BE2C (cell line): ENCODE measurements around the gene CPEB2.

Source experiments
- DNase-seq: peaks from one replicate; pipeline ENCODE4 v3.0.0-alpha.2; 2020
- H3K27me3 ChIP-seq: fragments of 250-450 bp; sonication (Bioruptor Pico); 2 replicates; pipeline ENCODE4 v1.5.1; 2020; ENCODE audit warnings: mild to moderate bottlenecking
- H3K36me3 ChIP-seq: fragments of 250-450 bp; sonication (Bioruptor Pico); 2 replicates; pipeline ENCODE4 v1.5.1; 2020; ENCODE audit warnings: mild to moderate bottlenecking
- H3K4me1 ChIP-seq: fragments of 250-450 bp; sonication (Bioruptor Pico); 2 replicates; pipeline ENCODE4 v1.5.1; 2020
- H3K4me3 ChIP-seq: 2 replicates; pipeline ENCODE4 v1.5.1; 2011; ENCODE audit warnings: low read depth, low read length
- H3K9me3 ChIP-seq: fragments of 250-450 bp; sonication (Bioruptor Pico); 2 replicates; pipeline ENCODE4 v1.5.1; 2020
- CTCF ChIP-seq: IDR thresholded peaks from 2 replicates; pipeline ENCODE4 v1.5.1; 2012; ENCODE audit warnings: mild to moderate bottlenecking, low read depth, low read length

The CPEB2 gene

DNA sequence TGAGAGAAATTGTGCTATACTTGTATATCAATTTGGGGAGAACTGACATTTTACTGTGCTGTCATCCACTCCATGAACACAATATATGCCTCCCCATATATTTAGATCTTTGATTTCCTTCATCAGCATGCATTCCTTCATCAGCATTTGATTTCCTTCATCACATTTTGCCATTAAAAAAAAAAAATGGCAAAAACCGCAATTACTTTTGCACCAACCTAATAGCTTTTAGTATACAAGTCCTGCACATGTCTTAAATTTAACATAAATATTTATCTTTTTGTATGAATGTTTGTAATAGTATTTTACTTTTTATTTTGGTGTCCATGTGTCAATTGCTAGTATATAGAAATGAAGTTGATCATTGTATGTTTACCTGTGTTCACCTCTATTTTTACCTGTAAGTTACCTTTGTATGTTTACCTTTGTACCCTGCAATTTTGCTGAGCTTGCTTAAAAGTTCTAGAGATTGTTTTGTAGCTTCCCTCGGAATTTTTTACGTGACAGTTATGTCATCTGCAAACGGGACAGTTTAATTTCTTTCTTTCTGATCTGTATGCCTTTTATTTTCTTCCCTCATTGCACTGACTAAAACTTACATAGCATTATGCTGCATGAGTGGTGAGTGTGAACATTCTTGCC is 86.2 kb downstream of the CPEB2 start:
- no peaks in the 10 kb centered on the region for H3K4me1 ChIP-seq
- no peak overlapping the region for H3K4me3 ChIP-seq
- no peak for DNase-seq
- no peaks in the 10 kb centered on the region for H3K27me3 ChIP-seq
- no peak for TF ChIP-seq CTCF
- H3K9me3 ChIP-seq = no peaks in the 10 kb centered on the region
- no peaks in the 10 kb centered on the region for H3K36me3 ChIP-seq

- Histone ChIP-seq H3K36me3 (no peaks in the 10 kb centered on the region), H3K27me3 (no peaks in the 10 kb centered on the region), H3K4me1 (no peaks in the 10 kb centered on the region), H3K9me3 (no peaks in the 10 kb centered on the region), H3K4me3 (no peak overlapping the region)
- no peak for DNase-seq
- TF ChIP-seq CTCF = no peak
These were observed 87.7 kb downstream of the CPEB2 start for GRCh38 chr4:15089979-15090378.

DNA sequence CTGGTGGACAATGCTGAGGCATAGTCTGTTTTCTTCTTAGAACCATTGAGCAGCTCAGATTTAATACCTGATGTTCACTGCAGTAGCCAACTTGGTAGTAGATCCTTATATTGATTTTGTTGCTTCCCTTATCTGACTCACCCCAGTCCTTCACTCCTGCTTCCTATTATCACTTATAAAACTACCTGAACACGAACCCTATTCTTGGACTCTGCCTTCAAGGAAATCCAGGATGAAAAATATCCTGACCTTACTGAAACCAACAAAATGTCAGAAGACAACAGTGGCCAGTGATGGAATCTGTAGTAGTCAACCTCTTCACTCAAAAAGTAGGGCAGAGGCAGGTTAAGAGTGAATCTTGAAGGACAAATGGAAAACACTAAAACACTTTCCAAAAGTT is 98.1 kb downstream of the CPEB2 start:
- no peak overlapping the region for H3K4me3 ChIP-seq
- no peak for TF ChIP-seq CTCF
- H3K27me3 ChIP-seq = no peaks in the 10 kb centered on the region
- no peaks in the 10 kb centered on the region for H3K9me3 ChIP-seq
- H3K36me3 ChIP-seq = no peaks in the 10 kb centered on the region
- no peak for DNase-seq
- H3K4me1 ChIP-seq = no peaks in the 10 kb centered on the region; the same call in 1 of the 2 replicates

GRCh38 chr4:15100994-15101695 is 98.9 kb downstream of the CPEB2 start:
- no peak for DNase-seq
- no peaks in the 10 kb centered on the region; the same call in 1 of the 2 replicates for H3K4me1 ChIP-seq
- no peak for TF ChIP-seq CTCF
- H3K36me3 ChIP-seq = no peaks in the 10 kb centered on the region
- no peak overlapping the region for H3K4me3 ChIP-seq
- H3K9me3 ChIP-seq = no peaks in the 10 kb centered on the region
- H3K27me3 ChIP-seq = no peaks in the 10 kb centered on the region

DNA sequence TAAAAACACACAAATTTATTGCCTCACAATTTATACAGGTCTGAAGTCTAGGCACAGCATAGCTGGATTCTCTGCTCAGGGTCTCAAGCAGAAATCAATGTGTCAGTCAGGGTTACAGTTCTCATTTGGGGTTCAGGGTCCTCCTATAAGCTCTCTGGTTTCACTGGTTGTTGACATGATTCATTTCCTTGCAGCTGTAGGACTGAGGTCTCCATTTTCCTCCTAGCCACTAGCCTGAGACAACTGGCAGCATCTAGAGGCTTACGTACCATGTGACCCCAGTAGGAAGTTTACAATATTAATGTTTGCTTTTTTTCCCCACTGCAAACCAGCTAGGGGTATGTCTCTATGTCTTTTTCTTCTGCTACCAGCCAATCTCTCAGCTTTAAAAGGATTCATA is 102.5 kb downstream of the CPEB2 start:
- no peaks in the 10 kb centered on the region for H3K36me3 ChIP-seq
- no peaks in the 10 kb centered on the region for H3K27me3 ChIP-seq
- H3K4me3 ChIP-seq = no peak overlapping the region
- no peaks in the 10 kb centered on the region for H3K4me1 ChIP-seq
- no peaks in the 10 kb centered on the region for H3K9me3 ChIP-seq
- TF ChIP-seq CTCF = no peak
- no peak for DNase-seq

DNA sequence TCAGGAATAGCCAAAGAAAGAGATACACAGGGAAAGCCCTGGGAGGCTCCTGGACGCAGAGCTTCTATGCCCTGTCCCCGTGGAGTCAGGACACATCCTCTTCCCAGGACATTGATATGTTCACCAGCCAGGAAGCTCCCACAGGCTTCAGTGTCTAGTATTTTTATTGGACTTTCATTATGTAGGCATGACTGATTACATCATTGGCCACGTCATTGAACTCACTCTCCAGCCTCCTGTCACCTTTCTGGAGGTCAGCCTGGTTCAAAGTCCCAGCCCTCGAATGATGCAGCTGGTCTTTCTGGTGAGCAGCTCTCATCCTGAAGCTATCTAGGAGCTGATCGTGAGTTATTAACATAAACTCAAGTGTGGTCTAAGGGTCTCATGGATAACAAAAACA is 104.1 kb downstream of the CPEB2 start:
- H3K9me3 ChIP-seq = no peaks in the 10 kb centered on the region
- TF ChIP-seq CTCF = no peak
- DNase-seq = no peak
- H3K36me3 ChIP-seq = no peaks in the 10 kb centered on the region
- H3K4me1 ChIP-seq = no peaks in the 10 kb centered on the region
- H3K4me3 ChIP-seq = no peak overlapping the region
- no peaks in the 10 kb centered on the region for H3K27me3 ChIP-seq
